HT1080 (cell line): ENCODE measurements around the gene ZDHHC4. TPM values are rescaled to one million over a fixed set of nuclear protein-coding genes. Genes with fewer than 3 reads are reported as not detected.

Experiments
- DNase-seq: peaks from one replicate; pipeline ENCODE4 v3.0.0-alpha.2; 2015; ENCODE audit warnings: low read depth
- total RNA-seq: library from RNA; depleted of rRNA; stranded (reverse); fragments of >200 nt; shearing (Covaris generic); gene quantifications from 2 replicates; pipeline ENCODE4 v1.2.3, GENCODE V29; 2014

ZDHHC4 gene
- total RNA-seq, 1 experiment from 2014 or later, result 55.9 TPM

GRCh38 chr7:6604458-6604857 is 27.2 kb downstream of the ZDHHC4 start:
- no peak for DNase-seq

DNA sequence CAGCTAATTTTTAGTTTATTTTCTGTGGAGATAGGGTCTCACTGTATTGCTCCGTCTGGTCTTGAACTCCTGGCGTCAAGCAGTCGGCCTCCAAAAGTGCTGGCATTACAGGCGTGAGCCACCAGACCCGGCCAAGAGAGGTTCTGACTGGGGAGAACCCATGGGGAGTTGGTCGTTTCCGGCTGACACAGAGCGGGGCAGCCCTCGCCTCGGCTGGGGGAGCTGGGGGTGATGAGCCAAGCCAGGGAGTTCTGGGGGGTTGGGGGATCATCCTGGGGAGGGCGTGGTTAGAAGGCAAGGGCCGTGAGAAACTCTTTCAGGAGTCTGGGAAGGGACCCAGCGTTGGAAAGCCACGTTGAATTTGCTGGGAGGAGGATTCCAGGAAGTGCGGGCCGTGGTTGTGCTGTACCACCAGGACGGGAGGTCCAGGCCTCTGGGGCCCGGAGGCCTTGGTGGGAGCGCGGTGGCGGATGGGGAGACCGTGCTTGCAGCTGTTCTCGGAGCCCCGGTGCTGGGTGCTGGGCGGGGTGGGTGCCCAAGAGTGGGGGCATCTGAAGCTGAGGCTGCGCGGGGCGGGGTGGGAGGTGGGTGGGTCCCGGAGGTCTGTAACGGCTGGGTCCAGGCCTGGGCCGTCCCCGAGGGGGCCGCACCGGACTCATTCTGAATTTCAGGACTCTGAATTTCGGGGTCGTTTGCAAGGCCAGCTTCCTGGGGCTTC is 29.8 kb downstream of the ZDHHC4 start:
- no peak for DNase-seq

GRCh38 chr7:6607651-6608051 is 30.4 kb downstream of the ZDHHC4 start:
- DNase-seq, result no peak

GRCh38 chr7:6608081-6608480 is 30.8 kb downstream of the ZDHHC4 start:
- DNase-seq, result no peak

DNA sequence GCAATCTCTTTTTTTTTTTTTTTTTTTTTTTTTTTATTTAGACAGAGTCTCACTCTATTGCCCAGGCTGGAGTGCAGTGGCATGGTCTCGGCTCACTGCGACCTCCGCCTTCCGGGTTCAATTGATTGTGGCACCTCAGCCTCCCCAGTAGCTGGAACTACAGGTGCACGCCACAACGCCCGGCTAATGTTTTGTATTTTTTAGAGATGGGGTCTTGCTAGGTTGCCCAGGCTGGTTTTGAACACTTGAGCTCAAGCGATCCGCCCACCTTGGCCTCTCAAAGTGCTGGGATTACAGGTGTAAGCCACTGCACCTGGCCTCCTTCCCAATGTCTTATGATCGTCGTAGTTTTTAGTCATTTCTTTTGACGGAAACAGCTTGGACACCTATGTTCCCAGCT is 31.5 kb downstream of the ZDHHC4 start:
- DNase-seq, result no peak

DNA sequence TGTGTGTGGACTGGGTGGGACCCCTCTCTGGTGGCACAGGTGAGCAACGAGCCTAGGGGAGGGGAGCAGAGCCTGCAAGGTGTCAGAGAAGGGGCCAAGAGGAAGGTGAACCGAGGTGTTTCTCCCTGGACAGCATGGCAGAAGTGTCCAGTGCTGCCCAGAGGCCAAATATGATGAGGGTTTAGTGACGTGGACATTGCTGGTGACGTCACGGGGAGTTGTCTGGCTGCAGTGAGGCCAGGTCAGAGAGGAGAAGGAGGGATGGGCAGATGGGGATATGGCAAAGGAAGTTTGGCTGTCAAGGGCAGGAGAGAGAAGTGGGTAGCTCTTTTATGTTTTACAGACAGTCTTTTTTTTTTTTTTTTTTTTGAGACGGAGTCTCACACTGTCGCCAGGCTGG is 35.6 kb downstream of the ZDHHC4 start:
- no peak for DNase-seq

DNA sequence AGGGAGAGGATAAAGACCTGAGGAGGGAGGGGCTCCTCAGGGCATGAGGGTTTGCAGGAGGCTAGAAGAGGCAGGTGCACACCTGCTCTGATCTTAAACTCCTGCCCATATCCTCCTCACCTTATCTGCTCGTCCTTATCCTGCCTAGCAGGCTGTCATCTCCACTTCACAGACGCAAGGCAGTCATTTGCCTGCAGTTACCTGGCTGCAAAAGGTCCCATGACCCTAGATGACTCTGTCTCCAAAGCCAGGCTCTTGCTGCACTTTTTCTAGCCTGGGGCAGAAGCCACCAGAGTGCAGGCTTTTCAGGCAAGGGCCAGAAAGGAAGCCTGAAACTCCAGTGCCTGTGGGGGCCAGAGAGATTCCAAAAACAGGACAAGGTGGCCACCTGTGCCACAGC is 36.5 kb downstream of the ZDHHC4 start:
- no peak for DNase-seq

DNA sequence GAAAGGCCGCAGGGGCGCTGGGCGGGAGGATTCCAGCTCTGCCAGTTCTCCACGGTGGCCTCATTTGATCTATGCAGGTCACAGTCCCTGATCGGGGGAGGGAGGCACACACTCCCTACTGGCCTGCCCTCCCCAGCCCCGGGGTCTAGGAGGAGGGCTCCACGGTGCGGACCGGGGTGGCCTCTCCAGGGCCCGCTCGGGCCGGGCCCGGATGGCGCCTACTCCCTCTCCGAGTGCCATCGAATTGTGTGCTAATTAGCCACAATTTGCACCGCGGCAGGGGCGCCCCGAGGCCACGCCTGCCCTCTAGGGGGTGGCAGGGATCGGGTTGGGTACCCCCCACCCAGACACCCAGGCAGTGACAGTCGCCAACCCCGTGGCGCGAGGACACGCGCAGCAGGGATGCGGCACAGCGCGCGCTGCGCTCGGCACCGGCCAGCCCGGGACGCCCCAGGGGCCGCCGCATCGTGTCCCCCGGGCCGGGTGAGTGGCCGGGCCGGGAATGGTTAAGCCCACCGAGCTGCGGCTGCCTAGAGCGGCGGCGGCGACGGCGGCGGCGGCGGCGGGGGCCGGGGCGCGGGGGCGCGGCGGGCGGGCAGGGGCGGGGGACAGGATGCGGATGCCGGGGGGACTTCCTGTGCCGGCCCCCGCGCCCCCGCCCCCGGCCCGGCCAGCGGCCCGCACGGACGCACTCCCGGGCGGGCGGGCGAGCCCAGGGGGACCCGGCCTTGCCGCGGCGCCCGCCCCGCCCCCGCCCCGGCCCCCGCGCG is 37.9 kb downstream of the ZDHHC4 start, which contains the start of gene ZNF853:
Gene ZNF853, plus strand, starts transcription at position 658 of the 770 bp plus-strand sequence. CDS start 565 bp downstream, outside the sequence.
- no peak for DNase-seq

- DNase-seq, result no peak
Measured at GRCh38 chr7:6615723-6616555, 38.7 kb downstream of the ZDHHC4 start.

- DNase-seq, result no peak
Measured at GRCh38 chr7:6616854-6617643, 39.8 kb downstream of the ZDHHC4 start.

- DNase-seq, result no peak
Measured at GRCh38 chr7:6618621-6619020, 41.4 kb downstream of the ZDHHC4 start.

DNA sequence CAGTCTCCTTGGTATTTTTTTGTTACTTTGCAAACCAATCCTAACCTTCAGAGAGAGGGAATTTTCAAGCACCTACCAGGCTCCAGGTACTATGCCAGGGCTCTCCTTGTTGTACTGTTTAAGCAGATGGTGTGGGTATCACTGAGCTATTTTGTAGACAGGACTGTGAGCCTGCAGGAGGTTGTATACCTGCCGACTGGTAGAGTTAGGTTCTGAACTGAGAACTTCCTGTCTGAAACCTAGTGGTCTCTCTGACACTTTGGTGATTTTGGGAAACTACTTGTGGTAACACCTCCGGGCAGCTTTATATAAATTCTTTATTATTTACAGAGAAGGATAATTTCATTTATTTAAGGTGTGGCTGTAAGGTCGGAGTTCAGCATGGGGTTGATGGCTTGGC is 42.7 kb downstream of the ZDHHC4 start:
- no peak for DNase-seq

DNA sequence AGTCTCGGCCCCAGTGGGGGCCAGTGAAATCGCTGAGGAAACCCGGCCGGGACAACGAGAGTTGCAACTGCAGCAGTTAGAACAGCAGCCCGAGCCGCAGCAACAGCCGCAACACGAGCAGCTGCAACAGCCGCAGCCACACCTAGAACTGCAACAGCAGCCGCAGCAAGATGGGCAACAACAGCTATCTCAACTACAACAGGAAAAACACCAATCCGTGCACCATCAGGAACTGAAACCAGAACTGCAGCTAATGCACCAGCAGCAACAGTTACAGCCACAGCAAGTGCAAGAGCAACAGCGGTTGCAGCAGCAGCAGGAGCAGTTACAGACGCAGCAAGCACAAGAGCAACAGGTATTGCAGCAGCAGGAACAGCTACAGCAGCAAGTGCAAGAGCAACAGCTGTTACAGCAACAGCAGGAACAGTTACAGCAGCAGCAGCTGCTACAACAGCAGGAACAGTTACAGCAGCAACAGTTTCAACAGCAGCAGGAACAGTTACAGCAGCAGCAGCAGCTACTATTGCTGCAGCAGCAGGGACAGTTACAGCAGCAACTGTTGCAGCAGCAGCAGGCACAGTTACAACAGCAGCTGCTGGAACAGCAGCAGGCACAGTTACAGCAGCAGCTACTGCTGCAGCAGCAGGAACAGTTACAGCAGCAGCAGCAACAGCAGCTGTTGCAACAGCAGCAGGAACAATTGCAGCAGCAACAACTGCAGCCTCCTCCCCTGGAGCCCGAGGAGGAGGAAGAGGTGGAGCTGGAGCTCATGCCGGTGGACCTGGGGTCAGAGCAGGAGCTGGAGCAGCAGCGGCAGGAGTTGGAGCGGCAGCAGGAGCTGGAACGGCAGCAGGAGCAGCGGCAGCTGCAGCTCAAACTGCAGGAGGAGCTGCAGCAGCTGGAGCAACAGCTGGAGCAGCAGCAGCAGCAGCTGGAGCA is 44.2 kb downstream of the ZDHHC4 start:
- DNase-seq, result no peak

- DNase-seq, result no peak
Measured at GRCh38 chr7:6622134-6622710, 45.0 kb downstream of the ZDHHC4 start.

GRCh38 chr7:6623589-6624245 is 46.5 kb downstream of the ZDHHC4 start:
- DNase-seq, result no peak

- DNase-seq, result no peak
Measured at GRCh38 chr7:6624246-6624611, 47.0 kb downstream of the ZDHHC4 start.

DNA sequence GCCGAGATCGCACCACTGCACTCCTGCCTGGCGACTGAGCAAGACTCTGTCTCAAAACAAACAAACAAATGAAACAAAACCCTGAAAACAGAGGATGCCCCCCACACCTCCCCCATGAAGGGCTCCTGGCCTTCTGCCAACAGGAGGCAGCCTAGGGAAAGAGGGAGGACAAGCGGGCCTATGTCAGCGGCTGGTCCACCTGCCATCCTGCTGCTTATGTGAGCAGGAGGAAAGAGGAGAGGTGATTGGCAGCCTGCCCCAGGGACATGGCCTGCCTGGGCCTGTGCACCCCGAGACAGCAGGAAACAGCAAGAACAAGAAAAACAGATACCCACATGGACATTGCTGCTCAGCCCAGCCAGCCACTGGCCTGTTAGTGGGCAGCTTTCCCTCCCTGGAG is 50.8 kb downstream of the ZDHHC4 start:
- no peak for DNase-seq

- DNase-seq, result no peak
Measured at GRCh38 chr7:6630007-6630849, 53.0 kb downstream of the ZDHHC4 start.
